ENCODE results near the gene EPS8. TPM values are rescaled to one million over a fixed set of nuclear protein-coding genes. Genes with fewer than 3 reads are reported as not detected.

The EPS8 gene
- total RNA-seq, 1 experiment from 2014 or later = 13.9 TPM

DNA sequence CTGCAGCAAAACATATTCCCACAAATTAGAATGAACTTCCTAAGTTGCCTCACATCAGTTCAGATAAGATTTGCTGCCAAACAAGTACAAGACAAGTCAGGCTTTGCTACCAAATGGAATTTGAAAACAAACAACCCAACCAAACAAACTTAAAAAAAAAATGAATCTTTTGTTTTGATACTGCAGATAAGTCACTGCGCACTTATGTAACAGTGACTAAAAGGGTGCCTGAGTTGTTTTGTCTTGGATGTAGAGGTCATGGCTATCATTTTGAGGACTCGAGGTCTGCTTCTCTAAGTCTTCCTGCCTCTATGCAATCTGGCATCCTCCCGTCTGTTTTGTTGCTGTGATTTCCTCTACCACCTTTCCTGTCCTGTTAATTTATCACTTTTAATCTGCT lies 11.1 kb upstream of the EPS8 start:
- H3K27ac Mint-ChIP-seq (ENCODE audit: unreplicated experiment) = no peak overlapping the region
- peaks cover 7% of the 10 kb centered on the region for H3K27me3 Mint-ChIP-seq (ENCODE audit: insufficient read depth, unreplicated experiment)
- Histone ChIP-seq H3K4me3 (ENCODE audit: low read depth, low read length) (no peak overlapping the region), H3K36me3 (ENCODE audit: control insufficient read depth, insufficient read depth, low read length) (no peaks in the 10 kb centered on the region), H3K27me3 (replicated peaks; ENCODE audit: control insufficient read depth, insufficient read depth, low read length) (no peaks in the 10 kb centered on the region), H3K4me1 (no peaks in the 10 kb centered on the region), H3K9me3 (no peaks in the 10 kb centered on the region)
- CTCF ChIA-PET = no interaction called here
- H3K4me1 Mint-ChIP-seq (ENCODE audit: low read depth, unreplicated experiment) = peaks cover 7% of the 10 kb centered on the region
- no peaks in the 10 kb centered on the region for H3K9me3 Mint-ChIP-seq (ENCODE audit: unreplicated experiment)
- H3K36me3 Mint-ChIP-seq (ENCODE audit: insufficient read depth, unreplicated experiment) = no peaks in the 10 kb centered on the region
- POLR2A ChIA-PET = no interaction called here
- no TSS peak for BruUV-seq (replicated peaks)
- TF ChIP-seq, protein P1, sequence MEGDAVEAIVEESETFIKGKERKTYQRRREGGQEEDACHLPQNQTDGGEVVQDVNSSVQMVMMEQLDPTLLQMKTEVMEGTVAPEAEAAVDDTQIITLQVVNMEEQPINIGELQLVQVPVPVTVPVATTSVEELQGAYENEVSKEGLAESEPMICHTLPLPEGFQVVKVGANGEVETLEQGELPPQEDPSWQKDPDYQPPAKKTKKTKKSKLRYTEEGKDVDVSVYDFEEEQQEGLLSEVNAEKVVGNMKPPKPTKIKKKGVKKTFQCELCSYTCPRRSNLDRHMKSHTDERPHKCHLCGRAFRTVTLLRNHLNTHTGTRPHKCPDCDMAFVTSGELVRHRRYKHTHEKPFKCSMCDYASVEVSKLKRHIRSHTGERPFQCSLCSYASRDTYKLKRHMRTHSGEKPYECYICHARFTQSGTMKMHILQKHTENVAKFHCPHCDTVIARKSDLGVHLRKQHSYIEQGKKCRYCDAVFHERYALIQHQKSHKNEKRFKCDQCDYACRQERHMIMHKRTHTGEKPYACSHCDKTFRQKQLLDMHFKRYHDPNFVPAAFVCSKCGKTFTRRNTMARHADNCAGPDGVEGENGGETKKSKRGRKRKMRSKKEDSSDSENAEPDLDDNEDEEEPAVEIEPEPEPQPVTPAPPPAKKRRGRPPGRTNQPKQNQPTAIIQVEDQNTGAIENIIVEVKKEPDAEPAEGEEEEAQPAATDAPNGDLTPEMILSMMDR (IDR thresholded peaks at IDR 0.05; ENCODE audit: insufficient read depth in 1 of 2, low read depth in 1 of 2, low read length in 1 of 2, severe bottlenecking in 1 of 2, unreplicated experiment in 1 of 2) = no peak
- intact Hi-C loops (cut with micrococcal nuclease; ENCODE audit: unreplicated experiment) = no loop called here
- H3K4me3 Mint-ChIP-seq (ENCODE audit: unreplicated experiment) = no peak overlapping the region
- no peak for DNase-seq

DNA sequence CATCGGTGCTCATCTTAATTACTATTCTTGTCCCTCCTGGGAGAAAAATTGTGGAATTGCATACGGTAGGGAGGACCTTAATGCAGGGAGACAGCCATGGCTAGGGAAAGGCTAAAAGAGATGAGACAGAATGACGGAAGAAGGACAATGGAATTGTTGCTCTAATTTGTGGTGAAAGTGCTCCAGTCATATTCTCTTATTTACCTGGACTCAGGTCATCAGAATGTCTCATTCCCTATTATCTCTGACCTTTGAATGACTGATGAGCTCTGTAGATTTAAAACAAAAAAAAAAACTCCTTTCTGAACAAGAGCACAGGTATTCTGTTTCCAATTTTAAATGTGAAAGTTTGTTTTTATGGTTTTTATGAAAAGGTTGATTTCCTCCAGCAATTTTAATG lies 8.6 kb upstream of the EPS8 start:
- Mint-ChIP-seq H3K27me3 (ENCODE audit: insufficient read depth, unreplicated experiment) (peaks cover 10% of the 10 kb centered on the region), H3K9me3 (ENCODE audit: unreplicated experiment) (no peaks in the 10 kb centered on the region), H3K4me1 (ENCODE audit: low read depth, unreplicated experiment) (peaks cover 7% of the 10 kb centered on the region), H3K36me3 (ENCODE audit: insufficient read depth, unreplicated experiment) (no peaks in the 10 kb centered on the region), H3K27ac (ENCODE audit: unreplicated experiment) (no peak overlapping the region), H3K4me3 (ENCODE audit: unreplicated experiment) (no peak overlapping the region)
- Histone ChIP-seq H3K36me3 (ENCODE audit: control insufficient read depth, insufficient read depth, low read length) (no peaks in the 10 kb centered on the region), H3K27me3 (replicated peaks; ENCODE audit: control insufficient read depth, insufficient read depth, low read length) (no peaks in the 10 kb centered on the region), H3K4me1 (no peaks in the 10 kb centered on the region), H3K4me3 (ENCODE audit: low read depth, low read length) (no peak overlapping the region), H3K9me3 (no peaks in the 10 kb centered on the region)
- BruUV-seq (replicated peaks) = no TSS peak
- POLR2A ChIA-PET = no interaction called here
- intact Hi-C loops (cut with micrococcal nuclease; ENCODE audit: unreplicated experiment) = no loop called here
- CTCF ChIA-PET = no interaction called here
- no peak for DNase-seq
- TF ChIP-seq, protein P1 (IDR thresholded peaks at IDR 0.05; ENCODE audit: insufficient read depth in 1 of 2, low read depth in 1 of 2, low read length in 1 of 2, severe bottlenecking in 1 of 2, unreplicated experiment in 1 of 2) = no peak

DNA sequence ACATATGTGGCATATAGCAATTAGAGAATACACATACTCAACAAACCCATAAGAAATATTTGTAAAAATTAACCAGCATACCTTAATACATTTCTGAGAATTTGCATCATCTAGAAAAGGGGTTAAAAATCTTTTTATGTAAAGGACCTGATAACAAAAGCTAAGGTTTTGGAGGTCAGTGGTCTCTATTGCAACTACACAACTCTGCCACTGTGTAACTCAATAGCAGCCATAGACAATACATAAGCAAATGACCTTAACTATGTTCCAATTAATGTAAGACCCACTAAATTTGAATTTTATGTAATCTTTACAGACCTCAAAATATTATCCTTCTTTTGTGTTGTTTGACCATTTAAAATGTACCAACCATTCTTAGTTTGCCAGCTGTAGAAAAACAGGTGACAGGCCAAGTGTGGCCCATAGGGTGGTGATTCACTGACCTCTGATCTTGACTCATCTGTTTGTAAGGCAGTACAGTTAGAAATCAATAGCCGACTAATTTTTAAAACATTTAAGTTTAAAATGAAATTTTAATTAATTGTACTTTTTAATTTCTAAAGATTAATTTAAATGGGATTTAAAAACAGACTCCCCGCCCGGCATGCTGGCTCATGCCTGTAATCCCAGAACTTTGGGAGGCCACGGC lies 7.4 kb upstream of the EPS8 start:
- BruUV-seq (replicated peaks) = no TSS peak
- ChIA-PET CTCF (no interaction called here), POLR2A (interaction anchor here (0.6 kb wide), 1 partner anchor 25 kb away, joined by 3 read pairs; no protein-coding TSS in a partner anchor)
- no peak for DNase-seq
- Mint-ChIP-seq H3K27ac (ENCODE audit: unreplicated experiment) (no peak overlapping the region), H3K4me1 (ENCODE audit: low read depth, unreplicated experiment) (peaks cover 7% of the 10 kb centered on the region), H3K9me3 (ENCODE audit: unreplicated experiment) (no peaks in the 10 kb centered on the region), H3K4me3 (ENCODE audit: unreplicated experiment) (no peak overlapping the region), H3K36me3 (ENCODE audit: insufficient read depth, unreplicated experiment) (no peaks in the 10 kb centered on the region), H3K27me3 (ENCODE audit: insufficient read depth, unreplicated experiment) (peaks cover 10% of the 10 kb centered on the region)
- Histone ChIP-seq H3K36me3 (ENCODE audit: control insufficient read depth, insufficient read depth, low read length) (no peaks in the 10 kb centered on the region), H3K4me3 (ENCODE audit: low read depth, low read length) (no peak overlapping the region), H3K27me3 (replicated peaks; ENCODE audit: control insufficient read depth, insufficient read depth, low read length) (no peaks in the 10 kb centered on the region), H3K9me3 (no peaks in the 10 kb centered on the region), H3K4me1 (no peaks in the 10 kb centered on the region)
- TF ChIP-seq, protein P1 (IDR thresholded peaks at IDR 0.05; ENCODE audit: insufficient read depth in 1 of 2, low read depth in 1 of 2, low read length in 1 of 2, severe bottlenecking in 1 of 2, unreplicated experiment in 1 of 2) = no peak
- intact Hi-C loops (cut with micrococcal nuclease; ENCODE audit: unreplicated experiment) = no loop called here

Measured in Caco-2 (cell line).